ENCODE data around the gene KLHL6. TPM values are rescaled to one million over a fixed set of nuclear protein-coding genes. Genes with fewer than 3 reads are reported as not detected.

Gene KLHL6
- total and polyA plus RNA-seq, 10 of the 15 experiments (the other 5 are each of a cell fraction or from before 2014, with no cell fraction given), result 4.0 to 91.8 (median 24.4) TPM

DNA sequence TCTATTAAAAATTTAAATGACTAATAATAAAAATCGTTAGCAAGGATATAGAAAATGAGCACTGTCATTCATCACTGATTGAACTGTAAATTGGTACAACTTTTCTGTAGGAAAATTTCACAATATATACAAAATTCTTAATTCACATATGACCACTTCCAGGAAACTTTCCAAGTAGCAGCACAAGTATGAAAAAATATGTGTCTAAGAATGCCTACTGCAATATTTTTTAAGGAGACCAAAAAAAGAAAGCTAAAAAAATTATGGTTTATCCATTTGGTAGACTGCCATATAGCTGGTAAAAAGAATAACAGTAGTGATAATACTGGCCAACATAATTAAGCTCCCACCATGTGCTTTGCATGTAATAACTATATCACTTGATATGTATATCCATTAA lies 59.2 kb downstream of the KLHL6 start:
- Histone ChIP-seq H3K36me3 (ENCODE audit: control insufficient read depth in 2 of 2, insufficient read depth in 2 of 2, low read length in 1 of 2) (peaks cover 0 to 28% of the 10 kb centered on the region in 2 experiments; a peak in 2 of 4 replicates), H3K4me3 (no peak overlapping the region), H4K20me1 (ENCODE audit: control insufficient read depth, insufficient read depth) (no peaks in the 10 kb centered on the region), H3K27ac (ENCODE audit: control insufficient read depth, insufficient read depth) (no peak overlapping the region), H3K79me2 (ENCODE audit: control insufficient read depth, insufficient read depth, low read length) (no peaks in the 10 kb centered on the region), H3K27me3 (replicated peaks in 1 of 2; ENCODE audit: control insufficient read depth in 2 of 2, insufficient read depth in 2 of 2, low read length in 1 of 2) (no peaks in the 10 kb centered on the region), H3K9me3 (replicated peaks; ENCODE audit: control insufficient read depth, insufficient read depth, low read length) (no peaks in the 10 kb centered on the region; the same call in 2 of the 3 replicates), H3K4me2 (ENCODE audit: control insufficient read depth, insufficient read depth) (no peak overlapping the region), H3K4me1 (ENCODE audit: control insufficient read depth, insufficient read depth, low read length) (no peaks in the 10 kb centered on the region), H3K9ac (ENCODE audit: control insufficient read depth, insufficient read depth, low read length) (no peak overlapping the region), H2AFZ (ENCODE audit: control insufficient read depth, low read depth, low read length) (no peak overlapping the region)
- TF ChIP-seq MEF2A (IDR thresholded peaks at IDR 0.05; ENCODE audit: insufficient read depth, low read depth, low read length) (no peak), RFX5 (IDR thresholded peaks at IDR 0.05; ENCODE audit: low read depth, low read length) (no peak), ZNF384 (IDR thresholded peaks at IDR 0.05; ENCODE audit: borderline replicate concordance, low read depth, low read length) (no peak), JUND (IDR thresholded peaks at IDR 0.05; ENCODE audit: low read depth, low read length) (no peak), CHD2 (IDR thresholded peaks at IDR 0.05; ENCODE audit: borderline replicate concordance, low read depth, low read length) (no peak), SMARCA5 (IDR thresholded peaks at IDR 0.05) (no peak), KLF5 (IDR thresholded peaks at IDR 0.05; ENCODE audit: partially characterized antibody) (no peak), ZNF217 (IDR thresholded peaks at IDR 0.05) (no peak)
- ChIA-PET RAD21 (ENCODE audit: unreplicated experiment) (interaction anchor here (1.5 kb wide), 1 partner anchor 27 kb away, joined by 3 read pairs; no protein-coding TSS in a partner anchor), CTCF (interaction anchor here (0.6 to 3.5 kb wide), 3 partner anchors 14 to 56 kb away, joined by 3 to 11 read pairs (median 3); no protein-coding TSS in a partner anchor), POLR2A (no interaction called here), SMC1A (ENCODE audit: uncharacterized antibody, unreplicated experiment) (interaction anchor here (0.5 to 2.3 kb wide), 7 partner anchors 11 to 271 kb away, joined by 3 to 7 read pairs (median 4); no protein-coding TSS in a partner anchor)
- WGBS (ENCODE audit: insufficient coverage, insufficient replicate concordance, low lambda C conversion rate, missing lambda C conversion rate), result 64% methylated on average over 1 of the region's 1 CpG
- ATAC-seq (no peak), FAIRE-seq (no peak), DNase-seq (ENCODE audit: low read depth, low spot score) (no peak)
- BruUV-seq (replicated peaks), result no TSS peak
- in situ Hi-C loops (cut with MboI), result no loop called here
- intact Hi-C loops (cut with micrococcal nuclease; ENCODE audit: unreplicated experiment), result no loop called here
